D721Med (cell line): ENCODE data around the gene LSP1.

Source experiments
- DNase-seq: peaks from one replicate; pipeline ENCODE4 v3.0.0; 2011; ENCODE audit warnings: low spot score; ENCODE audit not compliant: insufficient read length
- FAIRE-seq: peaks from 2 replicates; lab custom pipeline; 2011; peaks lifted over from hg19 to GRCh38; lab: Jason Lieb, UNC
- CTCF ChIP-seq: IDR thresholded peaks from 2 replicates; pipeline ENCODE4 v1.5.1; 2012; ENCODE audit warnings: mild to moderate bottlenecking, control low read depth; ENCODE audit not compliant: insufficient read depth; ENCODE audit errors: missing control alignments

LSP1 gene

DNA sequence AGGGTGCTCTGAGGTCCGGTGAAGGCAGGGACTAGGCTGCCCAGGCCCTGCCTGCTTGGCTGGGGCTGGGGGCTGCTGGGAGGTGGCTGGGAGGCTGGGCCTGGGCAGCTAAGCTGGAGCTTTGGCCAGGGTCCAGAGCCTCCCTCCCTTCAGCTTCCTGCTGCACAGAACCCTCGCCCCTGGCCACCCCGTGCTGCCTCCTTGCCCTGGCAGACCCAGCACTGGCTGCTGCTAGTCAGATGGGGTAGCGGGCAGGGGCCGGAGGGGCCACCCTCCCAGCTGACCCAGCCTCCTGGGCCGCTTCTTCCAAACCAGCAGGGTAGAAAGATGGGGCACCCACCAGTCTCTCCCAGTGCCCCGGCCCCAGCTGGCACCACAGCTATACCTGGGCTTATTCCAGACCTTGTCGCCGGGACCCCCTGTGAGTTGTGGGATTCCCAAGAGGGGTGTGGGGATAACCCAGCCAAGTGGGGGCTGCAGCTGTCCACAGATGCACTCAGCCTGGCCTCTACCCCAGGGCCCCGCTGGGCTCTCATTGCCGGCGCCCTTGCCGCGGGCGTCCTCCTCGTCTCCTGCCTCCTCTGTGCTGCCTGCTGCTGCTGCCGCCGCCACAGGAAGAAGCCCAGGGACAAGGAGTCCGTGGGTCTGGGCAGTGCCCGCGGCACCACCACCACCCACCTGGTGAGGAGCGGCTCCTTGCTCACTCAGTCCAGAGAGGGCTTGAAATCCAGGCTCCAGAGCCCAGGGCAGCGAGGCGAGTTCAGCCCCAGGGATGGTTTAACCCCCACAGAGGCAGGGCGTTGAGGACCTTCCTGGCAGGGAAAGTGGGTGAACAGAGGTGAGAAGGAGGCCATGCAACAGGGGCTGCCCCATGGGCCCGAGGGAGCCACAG is 17.9 kb upstream of the LSP1 start, which contains the start of gene SYT8:
Gene SYT8, plus strand, starts transcription at position 212 of the 892 bp plus-strand sequence. Its CDS starts 116 bp downstream, at position 328.
- TF ChIP-seq CTCF, result no peak
- FAIRE-seq (no peak), DNase-seq (no peak)

GRCh38 chr11:1835671-1836010 is 17.2 kb upstream of the LSP1 start:
- DNase-seq (no peak), FAIRE-seq (no peak)
- TF ChIP-seq CTCF, result no peak

GRCh38 chr11:1836011-1836945 is 16.6 kb upstream of the LSP1 start:
- no peak for TF ChIP-seq CTCF
- DNase-seq (no peak), FAIRE-seq (no peak)

GRCh38 chr11:1837171-1838076 is 15.5 kb upstream of the LSP1 start:
- DNase-seq (peak; percentile 42), FAIRE-seq (no peak)
- peak; percentile 43 for TF ChIP-seq CTCF

DNA sequence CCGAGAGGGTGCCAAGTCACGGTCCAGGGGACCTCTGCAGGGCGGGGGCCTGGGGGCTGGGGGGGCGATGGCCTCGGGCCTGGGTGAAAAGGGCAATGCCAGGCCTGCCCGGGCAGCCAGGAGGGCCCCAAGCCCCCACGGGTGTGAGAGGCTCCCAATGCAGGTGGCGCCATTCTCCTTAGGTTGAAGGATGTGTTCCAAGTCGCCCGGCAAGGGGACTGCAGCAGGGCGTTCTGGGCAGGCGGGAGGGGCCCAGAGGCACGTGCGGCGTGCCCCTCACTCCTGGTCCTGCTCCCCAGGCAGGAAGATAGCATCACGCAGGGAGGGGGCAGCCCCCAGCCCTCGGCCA is 14.8 kb upstream of the LSP1 start:
- TF ChIP-seq CTCF, result no peak
- FAIRE-seq, result no peak
- no peak for DNase-seq

- DNase-seq (no peak), FAIRE-seq (no peak)
- TF ChIP-seq CTCF, result no peak
Observed at GRCh38 chr11:1838426-1839144, 14.3 kb upstream of the LSP1 start, which contains the start of gene TNNI2. Gene TNNI2 (plus strand): TSS chr11:1838981. CDS start chr11:1839697, 716 bp downstream.
